ENCODE data around the gene CELF2. TPM values are rescaled to one million over a fixed set of nuclear protein-coding genes. Genes with fewer than 3 reads are reported as not detected.

The CELF2 gene
- total RNA-seq, 1 experiment from 2014 or later, result 0.27 TPM

GRCh38 chr10:11324761-11325321 lies 307.2 kb downstream of the CELF2 start:
- DNase-seq, result no peak
- no peak for TF ChIP-seq CTCF (IDR thresholded peaks at IDR 0.05; ENCODE audit: insufficient read depth in 1 of 2, low read depth in 1 of 2, low read length in 1 of 2, severe bottlenecking in 1 of 2, unreplicated experiment in 1 of 2)
- no peaks in the 10 kb centered on the region for H3K9me3 Mint-ChIP-seq (ENCODE audit: unreplicated experiment)
- Histone ChIP-seq H3K4me3 (ENCODE audit: low read depth, low read length) (no peak overlapping the region), H3K4me1 (peaks cover 25% of the 10 kb centered on the region), H3K9me3 (no peaks in the 10 kb centered on the region), H3K27me3 (replicated peaks; ENCODE audit: control insufficient read depth, insufficient read depth, low read length) (no peaks in the 10 kb centered on the region), H3K36me3 (ENCODE audit: control insufficient read depth, insufficient read depth, low read length) (no peaks in the 10 kb centered on the region)
- peak overlapping the region; percentile 76 for H3K27ac Mint-ChIP-seq (ENCODE audit: unreplicated experiment)
- intact Hi-C loops (cut with micrococcal nuclease; ENCODE audit: unreplicated experiment), result no loop called here
- CTCF ChIA-PET, result no interaction called here
- H3K4me3 Mint-ChIP-seq (ENCODE audit: unreplicated experiment), result no peak overlapping the region
- no TSS peak for BruUV-seq (replicated peaks)
- H3K4me1 Mint-ChIP-seq (ENCODE audit: low read depth, unreplicated experiment), result peaks cover 38% of the 10 kb centered on the region
- H3K36me3 Mint-ChIP-seq (ENCODE audit: insufficient read depth, unreplicated experiment), result no peaks in the 10 kb centered on the region
- POLR2A ChIA-PET, result no interaction called here
- H3K27me3 Mint-ChIP-seq (ENCODE audit: insufficient read depth, unreplicated experiment), result no peaks in the 10 kb centered on the region

- peak in 1 of 2 experiments; percentile 26 for DNase-seq
- ChIA-PET CTCF (interaction anchor here (0.6 kb wide), 1 partner anchor 9 kb away, joined by 3 read pairs; no protein-coding TSS in a partner anchor), POLR2A (interaction anchor here (0.6 kb wide), 1 partner anchor 1305 kb away, joined by 3 read pairs; no protein-coding TSS in a partner anchor)
- no peak for TF ChIP-seq CTCF (IDR thresholded peaks at IDR 0.05; ENCODE audit: insufficient read depth in 1 of 2, low read depth in 1 of 2, low read length in 1 of 2, severe bottlenecking in 1 of 2, unreplicated experiment in 1 of 2)
- Mint-ChIP-seq H3K4me3 (ENCODE audit: unreplicated experiment) (peak overlapping the region; percentile 4), H3K9me3 (ENCODE audit: unreplicated experiment) (no peaks in the 10 kb centered on the region), H3K4me1 (ENCODE audit: low read depth, unreplicated experiment) (peaks cover 46% of the 10 kb centered on the region), H3K36me3 (ENCODE audit: insufficient read depth, unreplicated experiment) (no peaks in the 10 kb centered on the region), H3K27me3 (ENCODE audit: insufficient read depth, unreplicated experiment) (no peaks in the 10 kb centered on the region), H3K27ac (ENCODE audit: unreplicated experiment) (peak overlapping the region; percentile 76)
- H3K4me1 ChIP-seq, result peaks cover 27% of the 10 kb centered on the region
- intact Hi-C loops (cut with micrococcal nuclease; ENCODE audit: unreplicated experiment), result no loop called here
- no TSS peak for BruUV-seq (replicated peaks)
- no peaks in the 10 kb centered on the region for H3K27me3 ChIP-seq (replicated peaks; ENCODE audit: control insufficient read depth, insufficient read depth, low read length)
- H3K9me3 ChIP-seq, result no peaks in the 10 kb centered on the region
- H3K36me3 ChIP-seq (ENCODE audit: control insufficient read depth, insufficient read depth, low read length), result no peaks in the 10 kb centered on the region
- H3K4me3 ChIP-seq (ENCODE audit: low read depth, low read length), result no peak overlapping the region
These were observed 308.1 kb downstream of the CELF2 start for GRCh38 chr10:11325817-11326216.

GRCh38 chr10:11326241-11326640 lies 308.6 kb downstream of the CELF2 start:
- no peaks in the 10 kb centered on the region for H3K9me3 Mint-ChIP-seq (ENCODE audit: unreplicated experiment)
- Histone ChIP-seq H3K4me3 (ENCODE audit: low read depth, low read length) (no peak overlapping the region), H3K36me3 (ENCODE audit: control insufficient read depth, insufficient read depth, low read length) (no peaks in the 10 kb centered on the region), H3K9me3 (no peaks in the 10 kb centered on the region), H3K4me1 (peaks cover 28% of the 10 kb centered on the region), H3K27me3 (replicated peaks; ENCODE audit: control insufficient read depth, insufficient read depth, low read length) (no peaks in the 10 kb centered on the region)
- H3K36me3 Mint-ChIP-seq (ENCODE audit: insufficient read depth, unreplicated experiment), result no peaks in the 10 kb centered on the region
- peaks cover 46% of the 10 kb centered on the region for H3K4me1 Mint-ChIP-seq (ENCODE audit: low read depth, unreplicated experiment)
- POLR2A ChIA-PET, result interaction anchor here (0.6 kb wide), 1 partner anchor 1305 kb away, joined by 3 read pairs; no protein-coding TSS in a partner anchor
- peak overlapping the region; percentile 4 for H3K4me3 Mint-ChIP-seq (ENCODE audit: unreplicated experiment)
- TF ChIP-seq CTCF (IDR thresholded peaks at IDR 0.05; ENCODE audit: insufficient read depth in 1 of 2, low read depth in 1 of 2, low read length in 1 of 2, severe bottlenecking in 1 of 2, unreplicated experiment in 1 of 2), result no peak
- no peak for DNase-seq
- H3K27ac Mint-ChIP-seq (ENCODE audit: unreplicated experiment), result peak overlapping the region; percentile 76
- intact Hi-C loops (cut with micrococcal nuclease; ENCODE audit: unreplicated experiment), result no loop called here
- CTCF ChIA-PET, result interaction anchor here (0.6 kb wide), 1 partner anchor 9 kb away, joined by 3 read pairs; no protein-coding TSS in a partner anchor
- BruUV-seq (replicated peaks), result no TSS peak
- H3K27me3 Mint-ChIP-seq (ENCODE audit: insufficient read depth, unreplicated experiment), result no peaks in the 10 kb centered on the region
